ENCODE measurements around the gene JUN. TPM values are rescaled to one million over a fixed set of nuclear protein-coding genes. Genes with fewer than 3 reads are reported as not detected.

Gene JUN
- total RNA-seq, 2 experiments from 2014 or later, result 51.4 to 53.2 TPM

- Mint-ChIP-seq H3K27ac (peak overlapping the region; percentile 97), H3K9me3 (no peaks in the 10 kb centered on the region), H3K4me3 (peak overlapping the region; percentile 86), H3K4me1 (ENCODE audit: low read depth) (peaks cover 14% of the 10 kb centered on the region), H3K36me3 (ENCODE audit: low read depth) (peaks cover 26% of the 10 kb centered on the region), H3K27me3 (peaks cover 1% of the 10 kb centered on the region)
- intact Hi-C loops (cut with micrococcal nuclease), result loop anchor here (2.0 to 10.0 kb wide), 3 partner anchors 262 to 914 kb away; partner anchors contain the start of gene FGGY
- no peak for TF ChIP-seq CTCF (IDR thresholded peaks at IDR 0.05)
- no peak for ATAC-seq
- DNase-seq, result peak; percentile 70
- POLR2A ChIA-PET, result interaction anchor here (0.7 to 2.9 kb wide), 14 partner anchors 9 to 516 kb away, joined by 3 to 16 read pairs (median 4); no protein-coding TSS in a partner anchor
- CTCF ChIA-PET, result interaction anchor here (0.8 to 2.2 kb wide), 9 partner anchors 9 to 917 kb away, joined by 3 to 18 read pairs (median 3); no protein-coding TSS in a partner anchor
Measured at GRCh38 chr1:58782178-58783089, 1.4 kb downstream of the JUN start.

GRCh38 chr1:58781541-58782177 is 2.2 kb downstream of the JUN start:
- TF ChIP-seq CTCF (IDR thresholded peaks at IDR 0.05), result peak; percentile 27
- CTCF ChIA-PET, result interaction anchor here (0.8 to 2.2 kb wide), 9 partner anchors 8 to 917 kb away, joined by 3 to 18 read pairs (median 4); no protein-coding TSS in a partner anchor
- peak overlapping the region; percentile 86 for H3K4me3 Mint-ChIP-seq
- ATAC-seq (no peak), DNase-seq (peak; percentile 46)
- no peaks in the 10 kb centered on the region for H3K9me3 Mint-ChIP-seq
- H3K4me1 Mint-ChIP-seq (ENCODE audit: low read depth), result peaks cover 14% of the 10 kb centered on the region
- intact Hi-C loops (cut with micrococcal nuclease), result loop anchor here (2.0 to 10.0 kb wide), 3 partner anchors 263 to 915 kb away; partner anchors contain the start of gene FGGY
- peaks cover 1% of the 10 kb centered on the region for H3K27me3 Mint-ChIP-seq
- peak overlapping the region; percentile 61 for H3K27ac Mint-ChIP-seq
- peaks cover 24% of the 10 kb centered on the region for H3K36me3 Mint-ChIP-seq (ENCODE audit: low read depth)
- POLR2A ChIA-PET, result interaction anchor here (0.6 to 2.8 kb wide), 6 partner anchors 8 to 516 kb away, joined by 3 to 16 read pairs (median 5); no protein-coding TSS in a partner anchor

GRCh38 chr1:58780836-58781452 is 2.9 kb downstream of the JUN start:
- DNase-seq (no peak), ATAC-seq (no peak)
- no peak overlapping the region for H3K27ac Mint-ChIP-seq
- peaks cover 24% of the 10 kb centered on the region for H3K36me3 Mint-ChIP-seq (ENCODE audit: low read depth)
- POLR2A ChIA-PET, result interaction anchor here (0.6 to 1.1 kb wide), 2 partner anchors 14 to 161 kb away, joined by 5 read pairs; no protein-coding TSS in a partner anchor
- intact Hi-C loops (cut with micrococcal nuclease), result loop anchor here (10.0 kb wide), 2 partner anchors 264 to 514 kb away; partner anchors contain the start of gene FGGY
- CTCF ChIA-PET, result interaction anchor here (1.0 to 2.2 kb wide), 3 partner anchors 8 to 918 kb away, joined by 4 to 18 read pairs (median 5); no protein-coding TSS in a partner anchor
- H3K9me3 Mint-ChIP-seq, result no peaks in the 10 kb centered on the region
- peak overlapping the region; percentile 39 for H3K4me3 Mint-ChIP-seq
- no peak for TF ChIP-seq CTCF (IDR thresholded peaks at IDR 0.05)
- H3K27me3 Mint-ChIP-seq, result peaks cover 1% of the 10 kb centered on the region
- peaks cover 14% of the 10 kb centered on the region for H3K4me1 Mint-ChIP-seq (ENCODE audit: low read depth)

GRCh38 chr1:58780411-58780810 is 3.4 kb downstream of the JUN start:
- ChIA-PET CTCF (interaction anchor here (1.2 to 2.2 kb wide), 3 partner anchors 7 to 918 kb away, joined by 3 to 18 read pairs (median 5); no protein-coding TSS in a partner anchor), POLR2A (no interaction called here)
- H3K4me1 Mint-ChIP-seq (ENCODE audit: low read depth), result peaks cover 11% of the 10 kb centered on the region
- intact Hi-C loops (cut with micrococcal nuclease), result loop anchor here (10.0 kb wide), 2 partner anchors 264 to 514 kb away; partner anchors contain the start of gene FGGY
- H3K27me3 Mint-ChIP-seq, result peaks cover 1% of the 10 kb centered on the region
- H3K36me3 Mint-ChIP-seq (ENCODE audit: low read depth), result peaks cover 24% of the 10 kb centered on the region
- peak overlapping the region; percentile 5 for H3K4me3 Mint-ChIP-seq
- no peak for TF ChIP-seq CTCF (IDR thresholded peaks at IDR 0.05)
- no peaks in the 10 kb centered on the region for H3K9me3 Mint-ChIP-seq
- no peak overlapping the region for H3K27ac Mint-ChIP-seq
- ATAC-seq, result no peak
- DNase-seq, result no peak

Data from activated CD8-positive, alpha-beta T cell treated with anti-CD3 and anti-CD28 coated beads for 36 hours (primary cell).